ENCODE results near the gene SLC6A8. TPM values are rescaled to one million over a fixed set of nuclear protein-coding genes. Genes with fewer than 3 reads are reported as not detected.

SLC6A8 gene
- total RNA-seq, 2 donors from 2014 or later, result 25.4 to 95.4 TPM

DNA sequence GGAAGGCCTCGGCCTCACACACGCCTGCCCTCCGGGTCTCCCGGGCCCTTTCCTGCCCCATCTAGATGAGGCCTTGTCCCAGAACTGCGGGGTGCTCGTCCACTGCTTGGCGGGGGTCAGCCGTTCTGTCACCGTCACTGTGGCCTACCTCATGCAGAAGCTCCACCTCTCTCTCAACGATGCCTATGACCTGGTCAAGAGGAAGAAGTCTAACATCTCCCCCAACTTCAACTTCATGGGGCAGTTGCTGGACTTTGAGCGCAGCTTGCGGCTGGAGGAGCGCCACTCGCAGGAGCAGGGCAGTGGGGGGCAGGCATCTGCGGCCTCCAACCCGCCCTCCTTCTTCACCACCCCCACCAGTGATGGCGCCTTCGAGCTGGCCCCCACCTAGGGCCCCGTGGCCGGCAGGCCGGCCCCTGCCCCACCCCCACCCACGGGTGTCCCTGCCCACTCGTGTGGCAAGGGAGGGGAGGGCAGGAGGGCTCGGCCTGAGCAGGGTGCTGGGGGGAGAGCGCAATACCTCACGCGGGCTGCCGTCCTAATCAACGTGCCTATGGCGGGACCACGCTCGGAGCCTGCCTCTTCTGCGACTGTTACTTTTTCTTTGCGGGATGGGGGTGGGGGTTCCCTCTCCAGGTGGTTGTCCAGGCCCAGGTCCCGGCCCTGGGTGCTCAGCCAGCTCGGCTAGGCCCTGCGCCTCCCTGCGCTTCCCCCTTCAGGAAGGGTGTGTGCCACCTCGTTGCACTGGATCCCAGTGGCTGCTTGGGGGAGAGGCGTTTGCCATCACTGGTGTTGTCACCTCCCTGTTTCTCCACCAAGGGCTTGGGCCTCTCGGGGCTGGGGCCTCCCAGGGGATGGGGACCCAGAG, 37.6 kb upstream of the SLC6A8 start:
- no peaks in the 10 kb centered on the region for H3K9me3 ChIP-seq
- DNase-seq (ENCODE audit: low spot score), result no peak
- no peak overlapping the region for H3K4me3 ChIP-seq
- no peaks in the 10 kb centered on the region for H3K4me1 ChIP-seq (replicated peaks)
- no peaks in the 10 kb centered on the region for H3K36me3 ChIP-seq
- no peaks in the 10 kb centered on the region for H3K27me3 ChIP-seq (replicated peaks; ENCODE audit: insufficient read depth)
- no peak overlapping the region for H3K27ac ChIP-seq
- 81% methylated on average over 8 of the region's 41 CpGs for WGBS
- TF ChIP-seq, protein P1, sequence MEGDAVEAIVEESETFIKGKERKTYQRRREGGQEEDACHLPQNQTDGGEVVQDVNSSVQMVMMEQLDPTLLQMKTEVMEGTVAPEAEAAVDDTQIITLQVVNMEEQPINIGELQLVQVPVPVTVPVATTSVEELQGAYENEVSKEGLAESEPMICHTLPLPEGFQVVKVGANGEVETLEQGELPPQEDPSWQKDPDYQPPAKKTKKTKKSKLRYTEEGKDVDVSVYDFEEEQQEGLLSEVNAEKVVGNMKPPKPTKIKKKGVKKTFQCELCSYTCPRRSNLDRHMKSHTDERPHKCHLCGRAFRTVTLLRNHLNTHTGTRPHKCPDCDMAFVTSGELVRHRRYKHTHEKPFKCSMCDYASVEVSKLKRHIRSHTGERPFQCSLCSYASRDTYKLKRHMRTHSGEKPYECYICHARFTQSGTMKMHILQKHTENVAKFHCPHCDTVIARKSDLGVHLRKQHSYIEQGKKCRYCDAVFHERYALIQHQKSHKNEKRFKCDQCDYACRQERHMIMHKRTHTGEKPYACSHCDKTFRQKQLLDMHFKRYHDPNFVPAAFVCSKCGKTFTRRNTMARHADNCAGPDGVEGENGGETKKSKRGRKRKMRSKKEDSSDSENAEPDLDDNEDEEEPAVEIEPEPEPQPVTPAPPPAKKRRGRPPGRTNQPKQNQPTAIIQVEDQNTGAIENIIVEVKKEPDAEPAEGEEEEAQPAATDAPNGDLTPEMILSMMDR (IDR thresholded peaks at IDR 0.05), result no peak
- no peak for TF ChIP-seq POLR2A (IDR thresholded peaks at IDR 0.05)
- no peak for TF ChIP-seq POLR2AphosphoS5 (IDR thresholded peaks at IDR 0.05)
- intact Hi-C loops (cut with DNase I), result no loop called here

DNA sequence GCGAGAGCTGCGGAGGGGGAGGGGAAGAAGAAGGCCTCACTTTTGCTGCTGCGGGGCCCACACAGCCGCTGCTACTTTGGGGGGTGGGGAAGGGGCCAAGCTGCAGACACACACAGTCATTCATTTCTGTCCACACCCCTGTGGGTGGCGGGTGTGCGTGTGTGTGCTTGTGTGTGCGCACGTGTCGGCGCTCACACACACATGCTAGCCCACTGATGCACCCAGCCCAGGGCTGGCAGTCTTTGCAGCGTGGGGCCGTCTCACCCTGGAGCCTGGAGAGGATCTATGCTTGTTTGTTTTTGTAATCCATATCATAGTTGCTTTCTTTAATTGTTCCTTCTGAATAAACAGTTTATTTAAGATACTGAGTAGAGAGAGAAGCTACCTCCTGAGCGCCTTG, 36.8 kb upstream of the SLC6A8 start:
- Histone ChIP-seq H3K4me3 (no peak overlapping the region), H3K36me3 (no peaks in the 10 kb centered on the region), H3K27ac (no peak overlapping the region), H3K9me3 (no peaks in the 10 kb centered on the region), H3K4me1 (replicated peaks) (no peaks in the 10 kb centered on the region), H3K27me3 (replicated peaks; ENCODE audit: insufficient read depth) (no peaks in the 10 kb centered on the region)
- WGBS, result 92% methylated on average over 12 of the region's 13 CpGs
- intact Hi-C loops (cut with DNase I), result no loop called here
- TF ChIP-seq, protein P1 (IDR thresholded peaks at IDR 0.05), result no peak
- TF ChIP-seq POLR2A (IDR thresholded peaks at IDR 0.05) (no peak), POLR2AphosphoS5 (IDR thresholded peaks at IDR 0.05) (no peak)
- DNase-seq (ENCODE audit: low spot score), result no peak

- 78% methylated on average over 6 of the region's 9 CpGs for WGBS
- no peak for DNase-seq (ENCODE audit: low spot score)
- Histone ChIP-seq H3K36me3 (no peaks in the 10 kb centered on the region), H3K27ac (no peak overlapping the region), H3K9me3 (no peaks in the 10 kb centered on the region), H3K4me3 (no peak overlapping the region), H3K27me3 (replicated peaks; ENCODE audit: insufficient read depth) (no peaks in the 10 kb centered on the region), H3K4me1 (replicated peaks) (no peaks in the 10 kb centered on the region)
- TF ChIP-seq POLR2AphosphoS5 (IDR thresholded peaks at IDR 0.05) (no peak), POLR2A (IDR thresholded peaks at IDR 0.05) (no peak)
- TF ChIP-seq, protein P1 (IDR thresholded peaks at IDR 0.05), result no peak
- intact Hi-C loops (cut with DNase I), result no loop called here
Observed at GRCh38 chrX:153651540-153652079, 36.1 kb upstream of the SLC6A8 start.

GRCh38 chrX:153653556-153653955, 34.2 kb upstream of the SLC6A8 start:
- Histone ChIP-seq H3K27ac (no peak overlapping the region), H3K4me1 (replicated peaks) (no peaks in the 10 kb centered on the region), H3K27me3 (replicated peaks; ENCODE audit: insufficient read depth) (no peaks in the 10 kb centered on the region), H3K36me3 (no peaks in the 10 kb centered on the region), H3K4me3 (no peak overlapping the region), H3K9me3 (no peaks in the 10 kb centered on the region)
- TF ChIP-seq POLR2A (IDR thresholded peaks at IDR 0.05), result no peak
- intact Hi-C loops (cut with DNase I), result no loop called here
- WGBS, result 97% methylated on average over 2 of the region's 2 CpGs
- no peak for DNase-seq (ENCODE audit: low spot score)

DNA sequence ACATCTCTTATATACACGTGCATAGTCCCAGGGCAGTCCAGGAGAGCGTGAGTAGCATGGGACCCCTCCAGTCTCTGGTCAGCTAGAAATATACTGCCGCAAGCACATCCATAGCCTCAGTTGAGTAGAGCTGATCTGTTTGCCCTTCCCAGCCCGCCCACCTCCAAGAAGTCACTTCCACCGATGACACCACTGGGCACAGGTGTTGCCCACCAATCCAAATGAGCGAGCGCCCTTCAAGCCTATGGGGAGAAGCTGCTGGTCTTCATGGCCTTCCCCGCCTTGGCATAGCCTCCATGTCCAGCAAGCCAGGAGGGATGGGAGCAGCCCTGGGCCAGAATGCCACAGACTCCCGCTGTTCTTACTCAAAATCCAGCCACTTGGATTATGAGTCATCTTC, 30.6 kb upstream of the SLC6A8 start:
- Histone ChIP-seq H3K36me3 (no peaks in the 10 kb centered on the region), H3K27me3 (replicated peaks; ENCODE audit: insufficient read depth) (no peaks in the 10 kb centered on the region), H3K27ac (no peak overlapping the region), H3K4me1 (replicated peaks) (no peaks in the 10 kb centered on the region), H3K9me3 (no peaks in the 10 kb centered on the region), H3K4me3 (no peak overlapping the region)
- TF ChIP-seq POLR2AphosphoS5 (IDR thresholded peaks at IDR 0.05), result no peak
- TF ChIP-seq POLR2A (IDR thresholded peaks at IDR 0.05), result no peak
- TF ChIP-seq, protein P1 (IDR thresholded peaks at IDR 0.05), result no peak
- WGBS, result 89% methylated on average over 7 of the region's 9 CpGs
- DNase-seq (ENCODE audit: low spot score), result no peak
- intact Hi-C loops (cut with DNase I), result no loop called here

All from prostate gland (tissue), 2 donors.